HCT116 (cell line): Measurements from ENCODE around the gene SFXN5.

Source experiments
- CEBPB ChIP-seq: IDR thresholded peaks from 2 replicates; pipeline ENCODE4 v1.6.1; 2012; ENCODE audit warnings: low read depth
- CTCF ChIP-seq, 3 experiments: fragments of 200-600 bp in 1 of 3; sonication (generic) in 1 of 3; IDR thresholded peaks in 2 of 3; conservative IDR thresholded peaks in 1 of 3; 2 replicates each; pipeline ENCODE4 v1.5.1; 2012 to 2017; ENCODE audit warnings: low read depth in 2 of 3, low read length in 2 of 3, antibody characterized with exemption in 1 of 3, borderline replicate concordance in 1 of 3, control low read depth in 1 of 3, mild to moderate bottlenecking in 1 of 3, mixed read lengths in 1 of 3, mixed run types in 1 of 3, moderate library complexity in 1 of 3; ENCODE audit not compliant: insufficient read depth in 1 of 3
- EZH2 ChIP-seq: fragments of 200-600 bp; sonication (generic); IDR thresholded peaks from 2 replicates; pipeline ENCODE4 v1.6.1; 2017; ENCODE audit warnings: antibody characterized with exemption, mixed run types
- EZH2phosphoT487 ChIP-seq: fragments of 200-600 bp; IDR thresholded peaks from 2 replicates; pipeline ENCODE4 v1.6.1; 2018; ENCODE audit warnings: antibody characterized with exemption, borderline replicate concordance
- JUND ChIP-seq: IDR thresholded peaks from 2 replicates; pipeline ENCODE4 v1.6.1; 2012
- POLR2A ChIP-seq: IDR thresholded peaks from 2 replicates; pipeline ENCODE4 v1.7.0; 2011; ENCODE audit warnings: borderline replicate concordance; ENCODE audit not compliant: insufficient read depth, insufficient read length; ENCODE audit errors: extremely low read depth
- POLR2AphosphoS5 ChIP-seq: IDR thresholded peaks from 2 replicates; pipeline ENCODE4 v1.6.1; 2011; ENCODE audit warnings: mild to moderate bottlenecking, low read depth, low read length, moderate library complexity
- SP1 ChIP-seq: IDR thresholded peaks from 2 replicates; pipeline ENCODE4 v1.6.1; 2012; ENCODE audit warnings: low read depth
- TCF7L2 ChIP-seq: IDR thresholded peaks from 2 replicates; pipeline ENCODE4 v1.7.0; 2011; ENCODE audit warnings: borderline replicate concordance, inconsistent platforms; ENCODE audit not compliant: insufficient read depth, insufficient read length; ENCODE audit errors: extremely low read depth
- ZBTB33 ChIP-seq: IDR thresholded peaks from 2 replicates; pipeline ENCODE4 v1.6.1; 2011; ENCODE audit warnings: mild to moderate bottlenecking, low read length, moderate library complexity; ENCODE audit not compliant: insufficient replicate concordance; ENCODE audit errors: extremely low read depth
- ZFX ChIP-seq: fragments of 450-650 bp; IDR thresholded peaks from 2 replicates; pipeline ENCODE4 v1.6.1; 2017
- TF ChIP-seq, protein P1 (sequence below): IDR thresholded peaks from 2 replicates; pipeline ENCODE4 v1.6.1; 2012

- TF ChIP-seq POLR2A (no peak), CTCF (IDR thresholded peaks at IDR 0.05 in 2 of 3, conservative IDR thresholded peaks at IDR 0.05 in 1 of 3; ENCODE audit: borderline replicate concordance in 1 of 3, insufficient read depth in 1 of 3, low read depth in 2 of 3, low read length in 2 of 3) (no peak), POLR2AphosphoS5 (no peak), EZH2phosphoT487 (no peak), EZH2 (no peak), JUND (no peak), ZFX (no peak), ZBTB33 (no peak), SP1 (no peak), CEBPB (no peak), TCF7L2 (no peak)
- TF ChIP-seq, protein P1, sequence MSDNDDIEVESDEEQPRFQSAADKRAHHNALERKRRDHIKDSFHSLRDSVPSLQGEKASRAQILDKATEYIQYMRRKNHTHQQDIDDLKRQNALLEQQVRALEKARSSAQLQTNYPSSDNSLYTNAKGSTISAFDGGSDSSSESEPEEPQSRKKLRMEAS = no peak
These were observed 120.0 kb downstream of the SFXN5 start for GRCh38 chr2:72951303-72952095.
